Body of pancreas (tissue), 4 donors: ENCODE measurements around the gene LRRC61.

Source experiments
- CTCF ChIP-seq, 7 experiments: fragments of 450-650 bp in 4 of 7; fragments of 200-600 bp in 3 of 7; sonication (generic) in 3 of 7; IDR thresholded peaks; one replicate each; pipeline ENCODE4 v1.5.1; 2016 to 2019; ENCODE audit warnings: antibody characterized with exemption in 7 of 7
- POLR2A ChIP-seq, 3 donors: fragments of 450-650 bp; IDR thresholded peaks; one replicate each; pipeline ENCODE4 v1.6.1; 2016; ENCODE audit warnings: antibody characterized with exemption in 3 of 3, mild to moderate bottlenecking in 2 of 3

GRCh38 chr7:150338166-150338829, 15.1 kb downstream of the LRRC61 start:
- TF ChIP-seq CTCF (IDR thresholded peaks at IDR 0.05) = no peak
- TF ChIP-seq POLR2A (IDR thresholded peaks at IDR 0.05) = no peak
